NCI-H524 treated with DMSO at 0.1 percent for 48 hours (cell line): ENCODE data around the gene METTL25.

Source experiments
- DNase-seq: peaks from one replicate; lab custom pipeline; 2025; lab: John Stamatoyannopoulos, UW

The METTL25 gene

GRCh38 chr12:82470906-82471512, 112.7 kb downstream of the METTL25 start:
- DNase-seq: no peak

DNA sequence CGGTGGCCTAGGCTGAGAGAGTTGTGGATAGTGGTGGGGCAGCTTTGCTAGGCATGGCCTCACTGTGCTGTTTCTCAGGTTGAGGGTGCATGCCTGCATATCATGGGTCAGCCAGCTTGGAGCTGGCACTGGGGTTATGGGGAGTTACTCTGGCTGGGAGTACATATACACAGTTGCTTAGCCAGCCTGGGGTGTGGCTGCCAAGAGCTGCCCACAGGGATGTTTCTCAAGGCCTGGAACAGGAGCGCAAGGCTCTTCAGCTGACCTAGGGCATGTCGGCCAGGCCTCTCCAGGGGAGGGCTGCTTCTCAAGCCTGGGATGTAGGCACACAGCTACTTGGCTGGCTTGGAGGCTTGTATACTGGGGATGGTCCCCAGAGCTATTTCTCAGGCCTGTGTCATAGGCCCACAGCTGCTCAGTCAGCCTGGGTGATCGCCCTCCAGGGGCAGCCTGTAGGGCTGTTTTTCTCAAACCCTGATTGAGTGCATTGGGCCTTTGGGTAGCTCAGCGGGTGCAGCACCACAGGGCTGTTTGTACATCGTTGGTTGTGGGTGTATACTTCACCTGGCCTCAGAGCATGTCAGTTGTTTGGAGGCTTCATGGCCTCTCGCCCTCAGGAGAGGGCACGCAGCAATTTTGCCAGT, 114.9 kb downstream of the METTL25 start:
- no peak for DNase-seq

DNA sequence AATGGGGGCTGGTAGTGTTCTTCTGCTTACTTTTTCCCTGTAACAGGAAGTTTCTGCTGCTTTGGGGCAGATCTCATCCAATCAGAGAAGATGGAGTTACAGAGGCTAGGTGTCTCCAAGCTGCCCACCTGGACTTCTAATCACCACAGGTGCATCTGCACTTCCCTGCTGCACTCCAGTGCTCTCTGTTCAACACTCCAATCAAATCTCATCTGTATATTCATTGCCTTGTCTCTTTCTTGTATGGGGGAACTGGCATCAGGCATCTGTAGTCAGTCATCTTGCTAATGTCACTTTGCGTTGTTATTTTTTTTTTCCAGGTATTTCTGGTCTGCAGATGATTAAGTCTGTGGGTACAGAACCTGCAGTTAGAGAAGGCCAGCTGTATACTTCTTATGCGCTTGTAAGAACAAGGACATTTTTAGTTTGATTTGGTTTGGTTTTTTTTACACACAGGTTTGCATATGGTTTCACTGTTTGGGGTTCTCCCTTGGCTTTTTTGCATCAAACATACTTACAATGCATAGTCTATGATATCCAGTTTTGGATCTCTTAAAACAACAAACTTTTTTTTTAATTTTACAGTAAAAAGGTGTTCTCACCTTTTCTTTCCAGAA, 116.0 kb downstream of the METTL25 start:
- no peak for DNase-seq

DNA sequence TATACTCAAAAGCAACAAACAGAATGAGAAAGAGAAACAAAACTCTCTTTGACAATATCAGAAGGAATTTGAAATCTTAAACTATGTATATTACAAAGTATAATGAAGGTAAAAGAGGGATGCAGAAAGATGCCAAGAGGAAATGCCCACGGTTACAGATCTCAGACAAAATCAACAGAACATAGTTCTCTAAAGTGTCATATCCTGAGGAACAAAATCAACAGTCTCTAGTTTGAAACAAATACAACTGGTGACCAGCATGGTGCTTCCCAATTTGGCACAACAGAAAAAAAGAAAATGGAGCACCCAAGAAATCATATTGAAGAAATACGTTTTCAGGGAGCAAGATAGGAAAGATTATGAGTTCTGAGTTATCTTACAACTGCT, 116.5 kb downstream of the METTL25 start:
- DNase-seq: no peak

DNA sequence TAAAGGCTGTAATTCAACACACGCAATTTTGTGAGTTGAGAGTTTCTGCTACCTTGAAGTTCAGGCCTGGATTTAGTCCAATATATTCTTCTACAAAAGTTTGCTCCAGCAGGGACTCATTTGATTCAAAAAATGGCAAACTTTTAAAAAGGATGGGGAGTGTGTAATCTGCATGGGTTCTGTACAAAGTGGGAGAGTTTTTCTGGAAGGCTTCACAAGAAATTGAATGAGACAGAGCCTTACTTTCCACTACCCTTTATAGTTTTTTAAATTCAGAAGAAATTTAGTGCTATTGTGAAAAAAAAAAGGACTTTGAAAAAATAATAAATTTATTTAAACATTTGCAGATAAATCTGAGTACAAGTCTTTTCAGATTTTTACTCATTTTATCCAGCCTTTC, 116.9 kb downstream of the METTL25 start:
- DNase-seq: no peak

DNA sequence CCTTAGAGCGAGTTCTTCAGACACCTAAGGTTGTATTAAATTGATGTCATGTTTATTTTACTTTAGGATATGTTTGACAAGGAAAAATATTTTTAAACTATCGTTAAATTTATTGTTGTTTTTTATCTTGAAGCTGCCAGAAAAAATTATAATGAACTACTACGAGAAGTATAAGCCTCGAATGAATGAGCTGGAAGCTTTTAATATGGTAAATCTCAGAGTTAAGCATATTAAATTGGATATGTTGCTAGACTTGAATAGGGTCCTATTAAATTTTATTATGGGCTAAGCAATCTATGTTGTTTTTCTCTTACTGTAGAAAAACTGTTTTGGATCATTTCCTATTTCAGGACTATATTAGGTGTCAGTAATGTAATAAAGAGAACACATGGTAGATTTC, 118.2 kb downstream of the METTL25 start:
- DNase-seq: no peak

DNA sequence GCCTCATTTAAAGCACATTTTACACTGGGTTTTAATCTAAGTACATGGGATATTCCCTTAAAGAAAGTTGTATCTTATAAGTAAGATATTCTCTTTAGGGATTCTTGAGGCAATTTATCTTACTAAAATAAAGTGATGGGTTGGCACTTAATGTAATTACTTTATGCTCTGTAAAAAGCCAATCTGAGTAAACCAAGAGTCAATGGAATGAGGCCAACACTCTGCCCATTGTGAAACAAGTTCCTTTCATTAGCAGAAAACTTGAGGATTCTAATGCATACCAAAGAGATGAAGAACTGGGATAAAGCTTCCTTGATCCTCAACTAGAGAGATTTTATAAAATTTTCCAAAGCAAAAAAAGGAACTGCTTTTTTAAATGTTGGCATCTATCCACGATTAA, 121.2 kb downstream of the METTL25 start:
- DNase-seq: no peak

- no peak for DNase-seq
Observed at GRCh38 chr12:82480606-82481005, 122.3 kb downstream of the METTL25 start.

GRCh38 chr12:82481954-82482353, 123.6 kb downstream of the METTL25 start:
- DNase-seq: no peak

- DNase-seq: no peak
Observed at GRCh38 chr12:82486524-82487235, 128.4 kb downstream of the METTL25 start.

DNA sequence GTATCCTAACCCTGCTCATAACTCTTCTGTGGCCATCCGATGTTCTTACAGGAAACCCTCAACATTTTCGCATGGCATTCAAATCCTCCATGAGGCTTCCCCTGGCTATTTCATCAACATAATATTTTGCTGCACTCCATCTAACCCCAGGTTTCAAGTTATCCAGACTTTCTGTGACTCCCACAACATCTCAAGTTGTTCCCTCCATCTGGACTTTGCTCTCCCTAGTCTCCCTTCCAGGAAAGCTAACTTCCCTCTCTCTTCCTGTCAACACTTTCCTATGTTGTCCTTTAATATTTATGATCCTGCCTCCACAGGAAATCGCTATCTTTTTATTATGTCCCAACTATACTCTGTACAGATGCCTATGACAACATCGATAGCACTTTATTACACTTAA, 146.1 kb downstream of the METTL25 start:
- DNase-seq: no peak

DNA sequence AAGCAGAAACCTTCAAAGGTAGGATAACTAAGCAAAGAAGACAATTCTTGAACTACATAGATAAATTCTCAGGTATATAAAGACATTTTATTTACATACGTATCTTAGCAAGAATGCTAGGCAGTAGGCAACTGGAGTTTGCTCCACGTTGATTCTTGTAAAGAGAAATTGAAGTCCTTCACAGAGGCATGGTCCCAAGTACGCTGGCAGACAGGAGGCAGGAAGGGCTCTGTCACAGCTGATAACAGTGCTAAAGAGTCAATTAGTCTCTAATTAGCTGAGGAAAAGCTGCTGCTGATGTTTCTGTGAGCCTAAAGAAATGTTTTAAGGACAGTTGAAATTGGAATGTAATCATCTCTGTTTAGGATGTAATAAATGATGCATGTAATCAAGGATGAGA, 146.8 kb downstream of the METTL25 start:
- no peak for DNase-seq

DNA sequence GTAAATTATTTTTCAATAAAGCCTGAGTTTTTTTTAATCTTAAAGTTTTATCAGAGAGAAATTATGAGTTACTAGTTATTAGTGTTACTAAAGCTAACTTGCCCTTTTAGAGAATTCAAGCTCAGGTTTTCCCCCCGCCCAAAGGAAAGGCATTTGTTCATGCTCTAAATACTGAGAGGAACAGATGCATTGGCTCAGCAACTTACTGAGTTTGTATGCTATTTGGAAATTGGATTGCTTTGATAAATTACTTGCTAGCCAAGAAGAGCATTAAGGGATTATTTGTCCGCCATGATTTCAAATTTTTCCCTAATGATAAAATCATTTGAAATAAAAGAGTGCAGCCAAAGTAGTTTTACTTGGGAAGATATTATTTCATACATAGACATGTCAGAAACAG, 149.4 kb downstream of the METTL25 start:
- DNase-seq: no peak

GRCh38 chr12:82510386-82510785, 152.1 kb downstream of the METTL25 start:
- DNase-seq: no peak

- DNase-seq: no peak
Observed at GRCh38 chr12:82514880-82515279, 156.6 kb downstream of the METTL25 start.

GRCh38 chr12:82515652-82516051, 157.3 kb downstream of the METTL25 start:
- no peak for DNase-seq

DNA sequence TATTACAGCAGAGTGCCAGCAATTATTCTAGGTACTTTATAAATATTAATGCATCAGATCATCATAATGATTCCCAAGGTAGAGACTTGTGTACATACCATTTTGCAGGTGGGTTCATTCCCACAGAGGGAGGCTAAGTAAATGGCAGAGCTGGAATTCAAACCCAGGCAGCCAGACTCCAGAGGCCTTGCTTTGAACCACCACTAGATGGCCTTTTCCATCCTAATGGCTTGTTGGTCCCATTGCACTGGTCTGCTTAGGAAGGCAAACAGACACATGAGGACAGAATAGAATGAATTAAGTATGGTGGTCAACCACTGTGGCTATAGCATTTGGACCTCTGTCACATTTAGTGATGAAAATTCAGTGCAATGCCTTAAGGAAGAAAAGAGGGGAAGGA, 158.7 kb downstream of the METTL25 start:
- DNase-seq: no peak

GRCh38 chr12:82517808-82518207, 159.5 kb downstream of the METTL25 start:
- no peak for DNase-seq

DNA sequence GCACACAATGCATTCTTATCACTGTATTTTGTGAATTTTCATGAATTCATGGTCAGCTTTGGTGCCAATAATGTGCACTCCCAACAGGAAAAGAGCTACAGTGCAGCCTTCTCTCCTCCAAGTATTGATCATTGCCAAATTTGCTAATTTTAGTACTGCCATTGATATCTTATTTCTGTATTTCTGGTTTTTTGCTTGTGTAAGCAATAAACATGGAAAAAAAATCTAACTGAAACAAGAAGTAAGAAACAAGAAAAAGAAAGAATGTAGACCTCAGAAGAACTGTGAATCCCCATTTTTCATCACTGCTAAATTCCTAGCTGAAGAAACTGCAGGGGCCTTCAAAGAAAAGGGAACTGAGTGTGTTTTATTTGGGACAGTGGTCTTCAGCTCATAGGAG, 161.2 kb downstream of the METTL25 start:
- DNase-seq: no peak

- DNase-seq: no peak
Observed at GRCh38 chr12:82522285-82522684, 164.0 kb downstream of the METTL25 start.

- DNase-seq: peak; percentile 73
Observed at GRCh38 chr12:82522762-82523161, 164.4 kb downstream of the METTL25 start.

GRCh38 chr12:82523996-82524395, 165.7 kb downstream of the METTL25 start:
- no peak for DNase-seq

DNA sequence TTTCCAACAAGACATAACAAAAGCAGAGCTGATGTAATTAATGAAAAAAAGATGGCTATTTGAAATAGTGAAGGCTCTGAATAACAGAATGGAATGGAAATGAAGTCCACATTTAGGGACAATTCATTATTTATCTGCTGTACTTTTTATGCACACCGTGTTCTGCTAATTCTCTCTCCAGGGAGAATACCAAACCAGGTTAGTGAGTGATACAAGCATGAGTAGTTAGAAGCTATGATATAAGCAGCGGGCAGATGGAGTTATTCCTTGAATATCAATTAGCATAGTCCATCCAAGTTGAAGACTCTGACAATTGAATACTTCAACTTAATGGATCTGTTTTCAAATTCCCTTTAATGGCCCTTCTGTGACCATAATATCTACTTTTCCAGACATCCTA, 166.3 kb downstream of the METTL25 start:
- peak; percentile 86 for DNase-seq
